SK-N-MC (cell line): ENCODE data around the gene TMEM150A.

ENCODE experiments used
- EZH2 ChIP-seq: fragments of 200-600 bp; sonication (generic); IDR thresholded peaks from one replicate; pipeline ENCODE4 v1.6.1; 2017; ENCODE audit warnings: antibody characterized with exemption
- POLR2AphosphoS5 ChIP-seq: IDR thresholded peaks from 2 replicates; pipeline ENCODE4 v1.6.1; 2012; ENCODE audit warnings: mild to moderate bottlenecking, low read depth, low read length, borderline replicate concordance

GRCh38 chr2:85594715-85595300, 7.7 kb downstream of the TMEM150A start:
- TF ChIP-seq POLR2AphosphoS5 (no peak), EZH2 (no peak)
